GM20000 (cell line): ENCODE measurements around the gene NRG2.

ENCODE experiments used
- DNase-seq: peaks from one replicate; pipeline ENCODE4 v3.0.0; 2012; ENCODE audit warnings: low spot score
- CTCF ChIP-seq: IDR thresholded peaks from 2 replicates; pipeline ENCODE4 v1.5.1; 2012; ENCODE audit warnings: mild to moderate bottlenecking, control low read depth; ENCODE audit errors: extremely low read depth, missing control alignments

Gene NRG2

GRCh38 chr5:139885172-139885856 is 157.8 kb downstream of the NRG2 start:
- no peak for DNase-seq

GRCh38 chr5:139884734-139885133 is 158.4 kb downstream of the NRG2 start:
- DNase-seq = no peak
- no peak for TF ChIP-seq CTCF

More at GRCh38 chr5:139885172-139885856, 157.8 kb downstream of the NRG2 start:
- TF ChIP-seq CTCF = no peak

- TF ChIP-seq CTCF = no peak
These were observed 159.0 kb downstream of the NRG2 start for GRCh38 chr5:139884144-139884543.

GRCh38 chr5:139882961-139883539 is 160.0 kb downstream of the NRG2 start:
- no peak for DNase-seq
- no peak for TF ChIP-seq CTCF

More at GRCh38 chr5:139884144-139884543, 159.0 kb downstream of the NRG2 start:
- no peak for DNase-seq

- TF ChIP-seq CTCF = no peak
- no peak for DNase-seq
These were observed 160.8 kb downstream of the NRG2 start for GRCh38 chr5:139882316-139882715.

GRCh38 chr5:139881143-139881733 is 161.9 kb downstream of the NRG2 start:
- DNase-seq = no peak

More at GRCh38 chr5:139881143-139881733, 161.9 kb downstream of the NRG2 start:
- TF ChIP-seq CTCF = no peak
